Putamen (tissue), 1 donor: Measurements from ENCODE around the gene EML1.
"Not testable (repeated sequence)": the region's sequence is repeated elsewhere in the genome, so short reads cannot be mapped to it uniquely, and the experiment has no call there.

Source experiments
- DNase-seq: peaks from one replicate; pipeline ENCODE4 v3.0.0-alpha.2; 2016; ENCODE audit warnings: low spot score

Gene EML1

DNA sequence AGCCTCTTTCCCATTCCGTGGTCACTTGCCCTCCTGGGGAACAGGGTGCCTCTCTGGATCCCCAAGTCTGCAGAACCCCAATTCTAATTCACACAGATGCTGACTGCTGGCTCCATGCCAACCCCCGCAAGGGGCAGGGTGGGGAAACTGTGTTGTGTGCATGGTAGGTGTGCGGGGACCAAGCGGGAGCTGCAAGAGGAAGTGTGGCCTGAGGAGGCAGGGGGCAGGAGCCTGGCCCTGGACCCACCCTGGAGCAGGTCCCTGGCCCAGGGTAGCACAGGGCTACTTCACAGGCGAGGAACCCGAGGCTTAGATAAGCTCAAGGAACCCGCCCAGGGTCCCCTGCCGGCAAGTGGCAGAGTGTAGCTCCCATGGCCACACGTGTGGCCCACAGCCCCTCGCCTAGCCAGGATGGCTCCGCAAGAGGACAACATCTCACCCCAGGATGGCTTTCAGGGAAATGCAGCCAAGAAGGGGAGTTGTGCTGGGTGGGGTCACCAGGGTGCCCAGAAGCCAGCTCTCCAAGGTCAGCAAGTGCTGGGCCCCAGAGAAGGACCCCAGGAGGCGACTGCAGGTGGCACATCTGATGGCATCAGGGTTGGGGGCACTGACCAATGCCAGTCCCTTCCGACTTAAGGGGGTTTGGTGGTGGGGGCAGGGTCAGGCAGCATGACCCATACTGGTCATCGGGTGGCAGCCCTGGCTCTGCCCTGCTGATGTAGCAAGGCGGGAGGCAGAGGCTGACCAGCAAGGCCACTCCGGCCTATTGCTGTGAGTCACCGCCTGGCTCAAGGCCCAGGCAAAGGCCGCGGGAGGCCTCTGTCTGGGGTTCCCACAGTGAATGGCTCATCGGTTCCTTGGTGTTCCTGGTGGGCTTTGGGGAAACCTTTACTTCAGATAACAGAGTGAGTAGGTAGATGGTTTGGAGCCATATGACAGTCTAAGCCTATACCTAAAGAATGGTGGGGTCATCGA is 37.3 kb upstream of the EML1 start:
- peak; percentile 72 for DNase-seq

DNA sequence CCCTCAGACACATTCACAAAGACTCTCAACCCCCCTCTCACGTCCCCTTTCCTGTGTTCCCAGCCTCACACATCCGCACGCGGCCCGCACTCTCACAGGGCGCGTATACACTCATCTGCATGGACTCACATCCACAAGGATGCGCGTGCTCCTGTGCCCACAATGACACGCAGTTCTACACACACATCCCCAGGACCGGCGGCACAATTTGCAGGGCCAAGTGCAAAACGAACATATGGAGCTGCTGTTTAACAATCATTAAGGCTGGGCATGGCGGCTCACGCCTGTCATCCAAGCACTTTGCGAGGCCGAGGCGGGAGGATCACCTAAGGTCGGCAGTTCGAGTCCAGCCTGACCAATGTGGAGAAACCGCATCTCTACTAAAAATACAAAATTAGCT is 36.4 kb upstream of the EML1 start:
- no peak for DNase-seq

DNA sequence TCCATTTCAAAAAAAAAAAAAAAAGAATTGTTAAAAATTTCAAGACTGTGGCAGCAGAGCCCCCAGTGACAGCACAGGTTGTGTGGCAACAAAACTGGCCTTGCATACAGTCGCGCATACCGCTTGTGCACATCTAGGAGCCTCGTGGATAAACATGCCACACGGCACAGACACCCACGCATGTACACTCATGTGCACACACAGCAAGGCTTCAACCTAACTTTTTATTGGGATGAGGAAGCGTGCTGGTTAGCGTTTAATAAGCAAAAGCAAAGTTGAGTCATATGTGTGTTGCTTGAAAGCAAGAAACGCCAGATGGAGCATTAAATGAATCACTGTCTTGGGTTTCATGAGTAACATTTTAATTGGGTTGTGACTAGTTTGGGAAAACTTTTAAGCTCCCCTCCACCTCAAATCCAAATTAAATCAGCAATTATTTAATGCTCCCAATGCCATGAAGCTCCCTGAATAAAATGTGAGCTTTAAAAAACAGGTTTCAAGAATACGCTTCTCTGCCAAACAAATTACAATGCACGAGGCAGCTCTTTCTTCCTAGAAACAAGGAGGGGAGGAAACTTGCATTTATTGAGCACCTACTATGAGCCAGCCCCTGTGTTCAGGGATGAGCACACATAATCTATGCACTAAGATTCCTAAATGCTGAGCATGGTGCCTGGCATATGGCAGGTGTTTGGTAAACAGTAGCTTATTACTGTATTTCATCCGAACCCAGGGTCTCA is 35.7 kb upstream of the EML1 start:
- DNase-seq, result no peak

- DNase-seq, result no peak
Observed at GRCh38 chr14:99758121-99758821, 34.9 kb upstream of the EML1 start.

GRCh38 chr14:99758872-99759545 is 34.2 kb upstream of the EML1 start:
- DNase-seq, result no peak

DNA sequence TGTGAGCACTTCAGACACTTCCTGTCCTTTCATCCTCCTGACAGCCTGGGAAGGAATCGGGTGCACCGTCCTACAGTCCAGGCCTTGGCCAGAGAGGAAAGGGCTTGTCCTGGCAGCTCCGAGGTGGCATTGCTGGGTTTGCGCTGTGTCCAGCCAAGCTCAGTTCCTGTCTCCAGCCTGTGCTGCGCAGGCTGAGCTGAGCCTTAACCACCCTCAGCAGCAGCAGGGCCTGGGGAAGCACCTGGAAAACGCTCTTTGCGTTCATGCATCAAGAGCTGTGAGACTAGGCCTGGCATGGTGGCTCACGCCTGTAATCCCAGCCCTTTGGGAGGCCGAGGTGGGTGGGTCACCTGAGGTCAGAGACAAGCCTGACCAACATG is 33.7 kb upstream of the EML1 start:
- no peak for DNase-seq

DNA sequence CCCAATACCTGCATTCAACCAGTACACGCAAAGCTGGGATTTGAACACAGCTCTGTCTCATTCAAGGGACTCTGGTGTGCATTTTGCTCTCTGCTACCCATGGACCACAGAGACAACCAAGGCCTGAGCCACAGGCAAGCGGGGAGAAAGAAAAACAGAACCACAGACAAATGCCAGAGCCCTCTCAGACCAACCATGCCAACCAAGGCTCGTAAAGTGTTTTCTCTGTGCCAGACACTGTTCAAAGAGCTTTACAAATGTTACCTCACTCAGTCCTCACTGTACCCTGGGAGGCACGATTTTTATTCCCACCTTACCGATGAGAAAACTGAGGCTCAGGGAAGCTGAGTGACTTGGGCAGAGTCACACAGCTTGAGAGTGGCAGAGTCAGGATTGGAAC is 32.4 kb upstream of the EML1 start:
- no peak for DNase-seq

- DNase-seq, result not testable (repeated sequence)
Observed at GRCh38 chr14:99762911-99763310, 30.3 kb upstream of the EML1 start.

GRCh38 chr14:99763527-99764221 is 29.5 kb upstream of the EML1 start:
- no peak for DNase-seq

GRCh38 chr14:99764222-99764706 is 28.9 kb upstream of the EML1 start:
- no peak for DNase-seq

GRCh38 chr14:99768381-99768780 is 24.8 kb upstream of the EML1 start:
- no peak for DNase-seq

GRCh38 chr14:99769123-99769522 is 24.1 kb upstream of the EML1 start:
- no peak for DNase-seq

GRCh38 chr14:99769799-99770198 is 23.4 kb upstream of the EML1 start:
- no peak for DNase-seq

GRCh38 chr14:99772371-99773283 is 20.6 kb upstream of the EML1 start:
- DNase-seq, result no peak

- DNase-seq, result no peak
Observed at GRCh38 chr14:99773521-99774497, 19.4 kb upstream of the EML1 start.

GRCh38 chr14:99774556-99775307 is 18.5 kb upstream of the EML1 start:
- peak; percentile 72 for DNase-seq

DNA sequence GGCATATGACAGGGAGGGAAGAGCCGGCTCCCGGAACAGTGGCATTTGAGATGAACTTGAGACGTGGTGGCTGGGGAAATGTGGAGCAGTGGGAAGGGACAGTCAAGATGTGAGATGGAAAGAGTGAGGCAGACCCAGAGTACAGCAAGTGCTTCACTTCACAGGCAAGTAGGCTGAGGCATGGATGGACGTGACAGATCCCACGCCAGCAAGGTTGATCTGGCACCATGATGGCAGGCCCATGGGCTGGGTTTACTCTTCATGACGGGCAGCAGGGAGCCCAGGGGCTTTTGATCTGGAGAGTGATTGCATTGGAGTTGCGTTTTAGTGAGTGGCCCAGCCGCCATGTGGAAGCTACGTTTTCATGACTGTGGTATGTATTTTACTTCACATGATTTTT is 17.9 kb upstream of the EML1 start:
- no peak for DNase-seq

GRCh38 chr14:99777951-99778350 is 15.3 kb upstream of the EML1 start:
- no peak for DNase-seq
